ENCODE measurements around the gene MARCHF2. TPM values are rescaled to one million over a fixed set of nuclear protein-coding genes. Genes with fewer than 3 reads are reported as not detected.

Gene MARCHF2
- total RNA-seq, 1 donor from 2014 or later = 24.8 TPM

GRCh38 chr19:8391198-8392016 is 21.7 kb upstream of the MARCHF2 start:
- peak overlapping the region; percentile 46 for H3K27ac Mint-ChIP-seq
- no peak for ATAC-seq (ENCODE audit: low read depth)
- no peaks in the 10 kb centered on the region for H3K27me3 Mint-ChIP-seq
- no peak for DNase-seq
- H3K36me3 Mint-ChIP-seq (ENCODE audit: low read depth) = peaks cover 19% of the 10 kb centered on the region
- CTCF ChIA-PET = interaction anchor here (1.2 kb wide), 1 partner anchor 22 kb away, joined by 4 read pairs; the partner anchor contains the start of gene MARCHF2
- intact Hi-C loops (cut with micrococcal nuclease) = loop anchor here (5.0 to 10.0 kb wide), 2 partner anchors 49 to 127 kb away; partner anchors contain the start of gene KANK3
- peaks cover 31% of the 10 kb centered on the region for H3K4me1 Mint-ChIP-seq
- peak overlapping the region; percentile 76 for H3K4me3 Mint-ChIP-seq
- no peak for TF ChIP-seq CTCF (IDR thresholded peaks at IDR 0.05)
- POLR2A ChIA-PET = interaction anchor here (0.6 to 2.2 kb wide), 6 partner anchors 22 to 690 kb away, joined by 3 to 17 read pairs (median 7); partner anchors contain the start of genes FCER2, MARCHF2, NDUFA7 and RPS28
- H3K9me3 Mint-ChIP-seq = peaks cover 3% of the 10 kb centered on the region

- peaks cover 21% of the 10 kb centered on the region for H3K36me3 Mint-ChIP-seq (ENCODE audit: low read depth)
- intact Hi-C loops (cut with micrococcal nuclease) = loop anchor here (5.0 to 10.0 kb wide), 2 partner anchors 50 to 127 kb away; partner anchors contain the start of gene KANK3
- TF ChIP-seq CTCF (IDR thresholded peaks at IDR 0.05) = no peak
- DNase-seq (no peak), ATAC-seq (ENCODE audit: low read depth) (no peak)
- H3K27me3 Mint-ChIP-seq = no peaks in the 10 kb centered on the region
- ChIA-PET CTCF (no interaction called here), POLR2A (interaction anchor here (0.6 to 0.7 kb wide), 4 partner anchors 21 to 71 kb away, joined by 3 to 13 read pairs (median 4); partner anchors contain the start of genes MARCHF2, NDUFA7 and RPS28)
- H3K4me1 Mint-ChIP-seq = peaks cover 36% of the 10 kb centered on the region
- no peak overlapping the region for H3K4me3 Mint-ChIP-seq
- H3K9me3 Mint-ChIP-seq = no peaks in the 10 kb centered on the region
- peak overlapping the region; percentile 46 for H3K27ac Mint-ChIP-seq
These were observed 21.0 kb upstream of the MARCHF2 start for GRCh38 chr19:8392017-8392591.

- POLR2A ChIA-PET = no interaction called here
- no peak overlapping the region for H3K4me3 Mint-ChIP-seq
- no peak for TF ChIP-seq CTCF (IDR thresholded peaks at IDR 0.05)
- no peaks in the 10 kb centered on the region for H3K27me3 Mint-ChIP-seq
- CTCF ChIA-PET = interaction anchor here (1.2 kb wide), 1 partner anchor 186 kb away, joined by 4 read pairs; no protein-coding TSS in a partner anchor
- H3K36me3 Mint-ChIP-seq (ENCODE audit: low read depth) = peaks cover 26% of the 10 kb centered on the region
- peaks cover 40% of the 10 kb centered on the region for H3K4me1 Mint-ChIP-seq
- DNase-seq (no peak), ATAC-seq (ENCODE audit: low read depth) (no peak)
- no peak overlapping the region for H3K27ac Mint-ChIP-seq
- intact Hi-C loops (cut with micrococcal nuclease) = loop anchor here (5.0 to 10.0 kb wide), 2 partner anchors 51 to 129 kb away; partner anchors contain the start of gene KANK3
- H3K9me3 Mint-ChIP-seq = no peaks in the 10 kb centered on the region
These were observed 19.8 kb upstream of the MARCHF2 start for GRCh38 chr19:8393192-8393870.

- Mint-ChIP-seq H3K4me3 (no peak overlapping the region), H3K9me3 (no peaks in the 10 kb centered on the region), H3K27me3 (no peaks in the 10 kb centered on the region), H3K36me3 (ENCODE audit: low read depth) (peaks cover 26% of the 10 kb centered on the region), H3K27ac (no peak overlapping the region), H3K4me1 (peaks cover 40% of the 10 kb centered on the region)
- ATAC-seq (ENCODE audit: low read depth) = no peak
- TF ChIP-seq CTCF (IDR thresholded peaks at IDR 0.05) = no peak
- CTCF ChIA-PET = interaction anchor here (1.2 kb wide), 1 partner anchor 186 kb away, joined by 4 read pairs; no protein-coding TSS in a partner anchor
- DNase-seq = no peak
- POLR2A ChIA-PET = no interaction called here
- intact Hi-C loops (cut with micrococcal nuclease) = loop anchor here (5.0 to 10.0 kb wide), 2 partner anchors 52 to 129 kb away; partner anchors contain the start of gene KANK3
These were observed 19.2 kb upstream of the MARCHF2 start for GRCh38 chr19:8393871-8394250.

Measured in activated B cell treated with CpG ODN at 0.5 μM for 24 hours (primary cell).